Bone marrow (tissue), 2 donors: Measurements from ENCODE around the gene TRIM71.
"Not testable (repeated sequence)": the region's sequence is repeated elsewhere in the genome, so short reads cannot be mapped to it uniquely, and the experiment has no call there.

Source experiments
- DNase-seq, 2 donors: peaks; one replicate each; lab custom pipeline; 2025; lab: John Stamatoyannopoulos, UW

The TRIM71 gene

GRCh38 chr3:32934150-32934742, 116.4 kb downstream of the TRIM71 start:
- no peak for DNase-seq

- DNase-seq: no peak
Observed at GRCh38 chr3:32937331-32937730, 119.5 kb downstream of the TRIM71 start.

- not testable (repeated sequence) for DNase-seq
Observed at GRCh38 chr3:32939531-32940284, 121.9 kb downstream of the TRIM71 start.

GRCh38 chr3:32940726-32941125, 122.9 kb downstream of the TRIM71 start:
- no peak for DNase-seq

GRCh38 chr3:32945136-32945535, 127.3 kb downstream of the TRIM71 start:
- no peak for DNase-seq

- DNase-seq: not testable (repeated sequence)
Observed at GRCh38 chr3:32945598-32945997, 127.8 kb downstream of the TRIM71 start.

- DNase-seq: no peak
Observed at GRCh38 chr3:32946973-32947788, 129.4 kb downstream of the TRIM71 start.
